A549 (cell line): Measurements from ENCODE around the gene MALRD1.

Experiments
- FOSL2 ChIP-seq, 2 experiments: fragments of 450-650 bp in 1 of 2; fragments of >200 bp in 1 of 2; sonication (Bioruptor Twin) in 1 of 2; formaldehyde crosslinking; IDR thresholded peaks; 2 replicates each; pipeline versions ENCODE4 v1.5.0 to v1.6.1; 2016 to 2020; ENCODE audit warnings: mild to moderate bottlenecking in 1 of 2, moderate library complexity in 1 of 2
- MAX ChIP-seq: IDR thresholded peaks from 2 replicates; pipeline ENCODE4 v1.6.1; 2012
- POLR2A ChIP-seq: IDR thresholded peaks from 2 replicates; pipeline ENCODE4 v1.6.1; 2012; ENCODE audit warnings: mild to moderate bottlenecking, low read length
- RAD21 ChIP-seq, 2 experiments: fragments of >200 bp in 1 of 2; sonication (Bioruptor Twin) in 1 of 2; formaldehyde crosslinking in 1 of 2; IDR thresholded peaks in 1 of 2; conservative IDR thresholded peaks in 1 of 2; 2 replicates in 1 of 2; 3 replicates in 1 of 2; pipeline ENCODE4 v1.6.1; 2012 to 2018; ENCODE audit warnings: inconsistent platforms in 1 of 2
- REST ChIP-seq: fragments of 200-600 bp; sonication (generic); IDR thresholded peaks from 2 replicates; pipeline ENCODE4 v1.6.1; 2016; ENCODE audit warnings: antibody characterized with exemption, mild to moderate bottlenecking, moderate library complexity
- SMC3 ChIP-seq: fragments of >200 bp; sonication (Bioruptor Twin); formaldehyde crosslinking; IDR thresholded peaks from 3 replicates; pipeline ENCODE4 v1.6.1; 2018; ENCODE audit warnings: inconsistent platforms
- SREBF2 ChIP-seq: fragments of 450-650 bp; IDR thresholded peaks from 2 replicates; pipeline ENCODE4 v1.6.1; 2014; ENCODE audit warnings: mild to moderate bottlenecking, moderate library complexity
- USF2 ChIP-seq: fragments of 450-650 bp; IDR thresholded peaks from 2 replicates; pipeline ENCODE4 v1.6.1; 2014; ENCODE audit warnings: antibody characterized with exemption
- TF ChIP-seq, protein P1 (sequence below): fragments of >200 bp; sonication (Bioruptor Twin); formaldehyde crosslinking; IDR thresholded peaks from 3 replicates; pipeline ENCODE4 v1.5.1; 2016

DNA sequence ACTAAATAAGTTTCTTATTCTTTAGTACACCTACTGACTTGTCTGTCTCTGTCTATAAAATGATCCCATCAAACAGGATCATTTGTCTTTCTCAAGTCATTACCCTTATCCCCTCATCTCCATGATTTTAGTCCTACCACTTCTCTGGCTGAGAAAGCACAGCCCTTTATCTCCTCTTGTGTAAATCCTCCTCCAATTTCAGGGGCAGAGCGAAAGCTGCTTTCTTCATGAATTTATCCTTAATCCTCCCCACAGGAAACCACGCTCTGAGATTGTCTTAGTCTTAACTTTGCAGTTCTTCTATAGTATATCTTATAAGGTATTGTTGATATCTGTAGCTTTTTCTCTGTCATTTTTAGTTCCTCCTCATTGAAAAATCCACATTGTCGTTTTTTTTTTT is 528.0 kb downstream of the MALRD1 start:
- no peak for TF ChIP-seq MAX
- TF ChIP-seq, protein P1, sequence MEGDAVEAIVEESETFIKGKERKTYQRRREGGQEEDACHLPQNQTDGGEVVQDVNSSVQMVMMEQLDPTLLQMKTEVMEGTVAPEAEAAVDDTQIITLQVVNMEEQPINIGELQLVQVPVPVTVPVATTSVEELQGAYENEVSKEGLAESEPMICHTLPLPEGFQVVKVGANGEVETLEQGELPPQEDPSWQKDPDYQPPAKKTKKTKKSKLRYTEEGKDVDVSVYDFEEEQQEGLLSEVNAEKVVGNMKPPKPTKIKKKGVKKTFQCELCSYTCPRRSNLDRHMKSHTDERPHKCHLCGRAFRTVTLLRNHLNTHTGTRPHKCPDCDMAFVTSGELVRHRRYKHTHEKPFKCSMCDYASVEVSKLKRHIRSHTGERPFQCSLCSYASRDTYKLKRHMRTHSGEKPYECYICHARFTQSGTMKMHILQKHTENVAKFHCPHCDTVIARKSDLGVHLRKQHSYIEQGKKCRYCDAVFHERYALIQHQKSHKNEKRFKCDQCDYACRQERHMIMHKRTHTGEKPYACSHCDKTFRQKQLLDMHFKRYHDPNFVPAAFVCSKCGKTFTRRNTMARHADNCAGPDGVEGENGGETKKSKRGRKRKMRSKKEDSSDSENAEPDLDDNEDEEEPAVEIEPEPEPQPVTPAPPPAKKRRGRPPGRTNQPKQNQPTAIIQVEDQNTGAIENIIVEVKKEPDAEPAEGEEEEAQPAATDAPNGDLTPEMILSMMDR: no peak
- TF ChIP-seq SMC3: no peak
- no peak for TF ChIP-seq USF2
- TF ChIP-seq REST: no peak
- TF ChIP-seq RAD21 (conservative IDR thresholded peaks at IDR 0.05 in 1 of 2, IDR thresholded peaks at IDR 0.05 in 1 of 2): no peak
- TF ChIP-seq POLR2A: no peak
- TF ChIP-seq FOSL2 (IDR thresholded peaks at IDR 0.05): no peak
- no peak for TF ChIP-seq FOSL2 (CRISPR knock-in tag; IDR thresholded peaks at IDR 0.05)
- no peak for TF ChIP-seq SREBF2
